Measurements from ENCODE around the gene GUCY2D. TPM values are rescaled to one million over a fixed set of nuclear protein-coding genes. Genes with fewer than 3 reads are reported as not detected.

GUCY2D gene
- polyA plus RNA-seq, 1 donor from 2014 or later: 0.07 TPM

DNA sequence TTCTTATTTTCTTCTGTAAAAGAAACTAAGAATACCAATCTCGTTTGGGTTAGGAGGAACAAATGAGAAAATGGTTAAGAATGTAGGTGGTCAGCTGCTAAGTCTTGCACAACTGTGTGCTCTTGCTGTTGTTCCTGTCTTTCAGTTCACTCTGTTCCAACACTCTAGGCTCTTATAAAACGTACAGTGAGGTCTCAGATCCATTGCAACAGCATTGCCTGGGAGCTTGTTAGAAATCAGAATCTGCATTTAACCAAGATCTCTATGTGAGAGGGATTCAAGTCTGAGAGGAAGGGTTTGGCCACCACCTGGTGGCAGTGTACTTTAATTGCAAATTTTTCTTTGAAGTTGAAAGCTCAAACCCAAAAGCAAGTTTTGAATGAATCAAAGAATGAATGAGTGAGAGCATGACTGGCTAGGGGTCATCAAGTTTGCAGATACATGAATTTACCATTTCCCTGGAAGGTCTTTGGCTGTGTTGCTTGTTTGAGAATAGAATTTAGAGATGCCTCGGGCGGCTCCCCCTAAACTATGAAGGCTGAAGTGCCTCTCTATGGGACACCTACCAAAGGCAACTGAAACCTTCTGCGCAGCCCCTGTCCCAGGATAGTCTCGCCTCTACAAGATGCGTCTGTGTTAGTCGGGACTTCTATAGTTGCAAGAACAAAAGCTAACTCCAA, 39.0 kb downstream of the GUCY2D start:
- Histone ChIP-seq H3F3A (ENCODE audit: insufficient read depth, low read length, poor library complexity, severe bottlenecking) (no peaks in the 10 kb centered on the region), H3K9me2 (ENCODE audit: insufficient read depth, low read length) (no peaks in the 10 kb centered on the region), H3K4me3 (ENCODE audit: low read length) (no peak overlapping the region), H3K79me2 (replicated peaks; ENCODE audit: insufficient read depth, low read length) (no peaks in the 10 kb centered on the region), H3K9me3 (ENCODE audit: low read length) (no peaks in the 10 kb centered on the region), H3K9ac (ENCODE audit: low read length) (no peak overlapping the region), H3K27ac (ENCODE audit: low read length) (no peak overlapping the region), H2AFZ (ENCODE audit: low read depth, low read length) (no peak overlapping the region), H3K36me3 (ENCODE audit: insufficient read depth, low read length) (no peaks in the 10 kb centered on the region), H4K20me1 (ENCODE audit: insufficient read depth) (no peaks in the 10 kb centered on the region), H3K27me3 (ENCODE audit: insufficient read depth, low read depth, low read length) (peaks cover 7% of the 10 kb centered on the region), H3K4me2 (ENCODE audit: low read length) (no peak overlapping the region)
- TF ChIP-seq REST (IDR thresholded peaks at IDR 0.05; ENCODE audit: borderline replicate concordance) (no peak), EZH2 (IDR thresholded peaks at IDR 0.05; ENCODE audit: borderline replicate concordance, insufficient read depth, low read length, poor library complexity, severe bottlenecking) (no peak), SMC3 (conservative IDR thresholded peaks at IDR 0.05; ENCODE audit: poor library complexity) (peak; percentile 94), TAF1 (IDR thresholded peaks at IDR 0.05; ENCODE audit: low read depth) (no peak), RAD21 (conservative IDR thresholded peaks at IDR 0.05) (peak; percentile 91), MXI1 (conservative IDR thresholded peaks at IDR 0.05; ENCODE audit: poor library complexity, severe bottlenecking) (no peak), POLR2AphosphoS5 (IDR thresholded peaks at IDR 0.05) (no peak), EP300 (conservative IDR thresholded peaks at IDR 0.05; ENCODE audit: poor library complexity, severe bottlenecking) (no peak)
- TF ChIP-seq, protein P1, sequence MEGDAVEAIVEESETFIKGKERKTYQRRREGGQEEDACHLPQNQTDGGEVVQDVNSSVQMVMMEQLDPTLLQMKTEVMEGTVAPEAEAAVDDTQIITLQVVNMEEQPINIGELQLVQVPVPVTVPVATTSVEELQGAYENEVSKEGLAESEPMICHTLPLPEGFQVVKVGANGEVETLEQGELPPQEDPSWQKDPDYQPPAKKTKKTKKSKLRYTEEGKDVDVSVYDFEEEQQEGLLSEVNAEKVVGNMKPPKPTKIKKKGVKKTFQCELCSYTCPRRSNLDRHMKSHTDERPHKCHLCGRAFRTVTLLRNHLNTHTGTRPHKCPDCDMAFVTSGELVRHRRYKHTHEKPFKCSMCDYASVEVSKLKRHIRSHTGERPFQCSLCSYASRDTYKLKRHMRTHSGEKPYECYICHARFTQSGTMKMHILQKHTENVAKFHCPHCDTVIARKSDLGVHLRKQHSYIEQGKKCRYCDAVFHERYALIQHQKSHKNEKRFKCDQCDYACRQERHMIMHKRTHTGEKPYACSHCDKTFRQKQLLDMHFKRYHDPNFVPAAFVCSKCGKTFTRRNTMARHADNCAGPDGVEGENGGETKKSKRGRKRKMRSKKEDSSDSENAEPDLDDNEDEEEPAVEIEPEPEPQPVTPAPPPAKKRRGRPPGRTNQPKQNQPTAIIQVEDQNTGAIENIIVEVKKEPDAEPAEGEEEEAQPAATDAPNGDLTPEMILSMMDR (IDR thresholded peaks at IDR 0.05; ENCODE audit: poor library complexity, severe bottlenecking): peak; percentile 89

DNA sequence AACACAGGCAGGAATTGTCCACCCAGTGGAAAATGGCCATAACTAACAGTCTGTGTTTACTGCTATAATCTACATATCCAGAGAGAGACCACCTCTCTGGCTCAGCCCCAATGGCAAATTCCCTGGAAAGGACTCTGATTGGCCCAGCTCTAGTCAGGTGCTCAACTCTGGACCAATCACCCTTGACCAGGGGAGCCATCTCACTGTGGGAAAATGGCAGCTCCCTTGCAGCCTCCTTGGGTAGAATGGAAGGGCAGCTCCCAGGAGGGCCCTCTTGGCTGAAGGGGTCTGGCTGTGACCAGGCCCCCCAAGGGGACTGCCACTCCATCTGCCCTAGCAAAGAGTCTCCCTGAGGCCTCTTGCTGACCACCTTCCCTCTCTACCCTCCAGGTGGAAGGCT, 39.6 kb downstream of the GUCY2D start:
- H3K27ac ChIP-seq (ENCODE audit: low read length): no peak overlapping the region
- H3K9me3 ChIP-seq (ENCODE audit: low read length): no peaks in the 10 kb centered on the region
- no peaks in the 10 kb centered on the region for H4K20me1 ChIP-seq (ENCODE audit: insufficient read depth)
- no peaks in the 10 kb centered on the region for H3K36me3 ChIP-seq (ENCODE audit: insufficient read depth, low read length)
- H3F3A ChIP-seq (ENCODE audit: insufficient read depth, low read length, poor library complexity, severe bottlenecking): no peaks in the 10 kb centered on the region
- peaks cover 7% of the 10 kb centered on the region for H3K27me3 ChIP-seq (ENCODE audit: insufficient read depth, low read depth, low read length)
- H3K4me3 ChIP-seq (ENCODE audit: low read length): no peak overlapping the region
- H3K9ac ChIP-seq (ENCODE audit: low read length): no peak overlapping the region
- no peaks in the 10 kb centered on the region for H3K79me2 ChIP-seq (replicated peaks; ENCODE audit: insufficient read depth, low read length)
- TF ChIP-seq TAF1 (IDR thresholded peaks at IDR 0.05; ENCODE audit: low read depth): no peak
- no peak for TF ChIP-seq SMC3 (conservative IDR thresholded peaks at IDR 0.05; ENCODE audit: poor library complexity)
- TF ChIP-seq EZH2 (IDR thresholded peaks at IDR 0.05; ENCODE audit: borderline replicate concordance, insufficient read depth, low read length, poor library complexity, severe bottlenecking): no peak
- H3K4me2 ChIP-seq (ENCODE audit: low read length): no peak overlapping the region
- no peaks in the 10 kb centered on the region for H3K9me2 ChIP-seq (ENCODE audit: insufficient read depth, low read length)
- H2AFZ ChIP-seq (ENCODE audit: low read depth, low read length): no peak overlapping the region

Measured in neural cell (in vitro differentiated cells).